HepG2 (cell line): ENCODE measurements around the gene HAP1. TPM values are rescaled to one million over a fixed set of nuclear protein-coding genes. Genes with fewer than 3 reads are reported as not detected.

ENCODE experiments used
- DNMT1 ChIP-seq: sonication (generic); formaldehyde crosslinking; IDR thresholded peaks from 2 replicates; pipeline ENCODE4 v1.5.1; 2020; ENCODE audit warnings: mild to moderate bottlenecking, missing genetic modification reagents
- GZF1 ChIP-seq: sonication (generic); formaldehyde crosslinking; IDR thresholded peaks from 2 replicates; pipeline ENCODE4 v1.5.1; 2020; ENCODE audit warnings: mild to moderate bottlenecking, missing genetic modification reagents
- HNRNPL ChIP-seq: fragments of 200-400 bp; formaldehyde crosslinking; IDR thresholded peaks from 2 replicates; pipeline ENCODE4 v1.6.1; 2017; ENCODE audit warnings: mild to moderate bottlenecking, low read depth, low read length
- KMT2A ChIP-seq: sonication (generic); formaldehyde crosslinking; IDR thresholded peaks from 2 replicates; pipeline ENCODE4 v1.4.0; 2020; ENCODE audit warnings: missing genetic modification reagents
- MTA1 ChIP-seq: sonication (generic); formaldehyde crosslinking; IDR thresholded peaks from 2 replicates; pipeline ENCODE4 v1.4.0; 2020; ENCODE audit warnings: missing genetic modification reagents, mild to moderate bottlenecking, borderline replicate concordance
- NFIC ChIP-seq: IDR thresholded peaks from 2 replicates; pipeline ENCODE4 v1.6.1; 2012; ENCODE audit warnings: mild to moderate bottlenecking, low read length, inconsistent platforms
- NR2F6 ChIP-seq, 2 experiments: IDR thresholded peaks; 2 replicates each; pipeline ENCODE4 v1.6.1; 2016; ENCODE audit warnings: antibody characterized with exemption in 1 of 2, mild to moderate bottlenecking in 1 of 2
- RFX5 ChIP-seq: IDR thresholded peaks from 2 replicates; pipeline ENCODE4 v1.6.1; 2011; ENCODE audit warnings: low read depth, low read length, improper control_type of control experiment
- RNF2 ChIP-seq: fragments of 450-650 bp; conservative IDR thresholded peaks from 2 replicates; pipeline ENCODE4 v1.6.1; 2016; ENCODE audit warnings: low read depth
- SAFB2 ChIP-seq: sonication (generic); formaldehyde crosslinking; IDR thresholded peaks from 2 replicates; pipeline ENCODE4 v1.5.1; 2020; ENCODE audit warnings: missing genetic modification reagents, low read depth, mild to moderate bottlenecking, borderline replicate concordance
- SAP130 ChIP-seq: IDR thresholded peaks from 2 replicates; pipeline ENCODE4 v1.6.1; 2016; ENCODE audit warnings: low read depth
- ZFP37 ChIP-seq: sonication (generic); formaldehyde crosslinking; IDR thresholded peaks from 2 replicates; pipeline ENCODE4 v1.4.0; 2020; ENCODE audit warnings: missing genetic modification reagents, borderline replicate concordance
- ZNF441 ChIP-seq: sonication (generic); formaldehyde crosslinking; IDR thresholded peaks from 2 replicates; pipeline ENCODE4 v1.7.0; 2021; ENCODE audit warnings: missing genetic modification reagents, borderline replicate concordance
- ZNF616 ChIP-seq: sonication (generic); formaldehyde crosslinking; IDR thresholded peaks from 2 replicates; pipeline ENCODE4 v1.5.0; 2020; ENCODE audit warnings: low read depth, mild to moderate bottlenecking, missing genetic modification reagents
- ZSCAN29 ChIP-seq: sonication (generic); formaldehyde crosslinking; conservative IDR thresholded peaks from 2 replicates; pipeline ENCODE4 v1.4.0; 2020; ENCODE audit warnings: mild to moderate bottlenecking, missing genetic modification reagents
- polyA plus RNA-seq, 8 experiments: library from polyadenylated mRNA; depleted of rRNA in 3 of 8; stranded (reverse) in 7 of 8; unstranded in 1 of 8; fragments of >200 nt; fragmentation: Illumina TruSeq in 4 of 8; extraction: Trizol in 4 of 8; gene quantifications; 2 replicates each; pipeline versions ENCODE4 v1.2.1 to v1.2.3, GENCODE V29; 2011 to 2016; ENCODE audit warnings: low read depth in 4 of 8, missing spikeins in 1 of 8, mixed read lengths in 1 of 8; ENCODE audit not compliant: insufficient read depth in 1 of 8
- total RNA-seq, 5 experiments: library from RNA; depleted of rRNA; stranded (reverse); fragments of >200 nt; fragmentation: Illumina TruSeq; extraction: Trizol; gene quantifications; 2 replicates each; pipeline ENCODE4 v1.2.3, GENCODE V29; 2016; ENCODE audit warnings: low read depth in 1 of 5
- TF ChIP-seq, protein P1 (sequence below): sonication (generic); formaldehyde crosslinking; IDR thresholded peaks from 2 replicates; pipeline ENCODE4 v1.4.0; 2020; ENCODE audit warnings: missing genetic modification reagents, mild to moderate bottlenecking, borderline replicate concordance
- TF ChIP-seq, protein P2 (sequence below), 2 experiments: sonication (generic) in 1 of 2; formaldehyde crosslinking in 1 of 2; IDR thresholded peaks; 2 replicates each; pipeline versions ENCODE4 v1.4.0 to v1.6.1; 2018 to 2020; ENCODE audit warnings: missing genetic modification reagents in 2 of 2, borderline replicate concordance in 1 of 2, low read depth in 1 of 2, mild to moderate bottlenecking in 1 of 2, missing biosample characterization in 1 of 2
- TF ChIP-seq, protein P3 (sequence below): sonication (generic); formaldehyde crosslinking; conservative IDR thresholded peaks from 2 replicates; pipeline ENCODE4 v1.4.0; 2020; ENCODE audit warnings: mild to moderate bottlenecking, missing genetic modification reagents, moderate library complexity
- TF ChIP-seq, protein P4 (sequence below): sonication (generic); formaldehyde crosslinking; IDR thresholded peaks from 2 replicates; pipeline ENCODE4 v1.4.0; 2020; ENCODE audit warnings: missing genetic modification reagents, mild to moderate bottlenecking, borderline replicate concordance

Gene HAP1
- total and polyA plus RNA-seq, 2 of the 13 experiments (the other 11 are each of a cell fraction or from before 2014, with no cell fraction given): 0.07 TPM

- TF ChIP-seq KMT2A (CRISPR knock-in tag) (0 out of 2 replicates have a peak, but pooled peaks have one; percentile 20), RFX5 (no peak), GZF1 (CRISPR knock-in tag) (no peak), ZFP37 (CRISPR knock-in tag) (peak; percentile 40; the same call in 1 of the 2 replicates), SAFB2 (CRISPR knock-in tag) (0 out of 2 replicates have a peak, but pooled peaks have one; percentile 7), ZSCAN29 (CRISPR knock-in tag) (0 out of 2 replicates have a peak, but pooled peaks have one; percentile 22), MTA1 (CRISPR knock-in tag) (no peak), NFIC (0 out of 2 replicates have a peak, but pooled peaks have one; percentile 41), SAP130 (CRISPR knock-in tag) (peak; percentile 51), NR2F6 (IDR thresholded peaks at IDR 0.05) (no peak; the same call in 1 of the 2 replicates), NR2F6 (CRISPR knock-in tag; IDR thresholded peaks at IDR 0.05) (0 out of 2 replicates have a peak, but pooled peaks have one; percentile 10), ZNF616 (no peak), DNMT1 (no peak), RNF2 (no peak), HNRNPL (no peak), ZNF441 (CRISPR knock-in tag) (0 out of 2 replicates have a peak, but pooled peaks have one; percentile 8)
- TF ChIP-seq, protein P1, sequence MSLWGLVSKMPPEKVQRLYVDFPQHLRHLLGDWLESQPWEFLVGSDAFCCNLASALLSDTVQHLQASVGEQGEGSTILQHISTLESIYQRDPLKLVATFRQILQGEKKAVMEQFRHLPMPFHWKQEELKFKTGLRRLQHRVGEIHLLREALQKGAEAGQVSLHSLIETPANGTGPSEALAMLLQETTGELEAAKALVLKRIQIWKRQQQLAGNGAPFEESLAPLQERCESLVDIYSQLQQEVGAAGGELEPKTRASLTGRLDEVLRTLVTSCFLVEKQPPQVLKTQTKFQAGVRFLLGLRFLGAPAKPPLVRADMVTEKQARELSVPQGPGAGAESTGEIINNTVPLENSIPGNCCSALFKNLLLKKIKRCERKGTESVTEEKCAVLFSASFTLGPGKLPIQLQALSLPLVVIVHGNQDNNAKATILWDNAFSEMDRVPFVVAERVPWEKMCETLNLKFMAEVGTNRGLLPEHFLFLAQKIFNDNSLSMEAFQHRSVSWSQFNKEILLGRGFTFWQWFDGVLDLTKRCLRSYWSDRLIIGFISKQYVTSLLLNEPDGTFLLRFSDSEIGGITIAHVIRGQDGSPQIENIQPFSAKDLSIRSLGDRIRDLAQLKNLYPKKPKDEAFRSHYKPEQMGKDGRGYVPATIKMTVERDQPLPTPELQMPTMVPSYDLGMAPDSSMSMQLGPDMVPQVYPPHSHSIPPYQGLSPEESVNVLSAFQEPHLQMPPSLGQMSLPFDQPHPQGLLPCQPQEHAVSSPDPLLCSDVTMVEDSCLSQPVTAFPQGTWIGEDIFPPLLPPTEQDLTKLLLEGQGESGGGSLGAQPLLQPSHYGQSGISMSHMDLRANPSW (CRISPR knock-in tag): no peak
- TF ChIP-seq, protein P2, sequence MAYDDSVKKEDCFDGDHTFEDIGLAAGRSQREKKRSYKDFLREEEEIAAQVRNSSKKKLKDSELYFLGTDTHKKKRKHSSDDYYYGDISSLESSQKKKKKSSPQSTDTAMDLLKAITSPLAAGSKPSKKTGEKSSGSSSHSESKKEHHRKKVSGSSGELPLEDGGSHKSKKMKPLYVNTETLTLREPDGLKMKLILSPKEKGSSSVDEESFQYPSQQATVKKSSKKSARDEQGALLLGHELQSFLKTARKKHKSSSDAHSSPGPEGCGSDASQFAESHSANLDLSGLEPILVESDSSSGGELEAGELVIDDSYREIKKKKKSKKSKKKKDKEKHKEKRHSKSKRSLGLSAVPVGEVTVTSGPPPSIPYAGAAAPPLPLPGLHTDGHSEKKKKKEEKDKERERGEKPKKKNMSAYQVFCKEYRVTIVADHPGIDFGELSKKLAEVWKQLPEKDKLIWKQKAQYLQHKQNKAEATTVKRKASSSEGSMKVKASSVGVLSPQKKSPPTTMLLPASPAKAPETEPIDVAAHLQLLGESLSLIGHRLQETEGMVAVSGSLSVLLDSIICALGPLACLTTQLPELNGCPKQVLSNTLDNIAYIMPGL (CRISPR knock-in tag; IDR thresholded peaks at IDR 0.05; ENCODE audit: borderline replicate concordance in 1 of 2, low read depth in 1 of 2): peak in 1 of 2 experiments; percentile 22; a peak in 2 of 4 replicates
- TF ChIP-seq, protein P3, sequence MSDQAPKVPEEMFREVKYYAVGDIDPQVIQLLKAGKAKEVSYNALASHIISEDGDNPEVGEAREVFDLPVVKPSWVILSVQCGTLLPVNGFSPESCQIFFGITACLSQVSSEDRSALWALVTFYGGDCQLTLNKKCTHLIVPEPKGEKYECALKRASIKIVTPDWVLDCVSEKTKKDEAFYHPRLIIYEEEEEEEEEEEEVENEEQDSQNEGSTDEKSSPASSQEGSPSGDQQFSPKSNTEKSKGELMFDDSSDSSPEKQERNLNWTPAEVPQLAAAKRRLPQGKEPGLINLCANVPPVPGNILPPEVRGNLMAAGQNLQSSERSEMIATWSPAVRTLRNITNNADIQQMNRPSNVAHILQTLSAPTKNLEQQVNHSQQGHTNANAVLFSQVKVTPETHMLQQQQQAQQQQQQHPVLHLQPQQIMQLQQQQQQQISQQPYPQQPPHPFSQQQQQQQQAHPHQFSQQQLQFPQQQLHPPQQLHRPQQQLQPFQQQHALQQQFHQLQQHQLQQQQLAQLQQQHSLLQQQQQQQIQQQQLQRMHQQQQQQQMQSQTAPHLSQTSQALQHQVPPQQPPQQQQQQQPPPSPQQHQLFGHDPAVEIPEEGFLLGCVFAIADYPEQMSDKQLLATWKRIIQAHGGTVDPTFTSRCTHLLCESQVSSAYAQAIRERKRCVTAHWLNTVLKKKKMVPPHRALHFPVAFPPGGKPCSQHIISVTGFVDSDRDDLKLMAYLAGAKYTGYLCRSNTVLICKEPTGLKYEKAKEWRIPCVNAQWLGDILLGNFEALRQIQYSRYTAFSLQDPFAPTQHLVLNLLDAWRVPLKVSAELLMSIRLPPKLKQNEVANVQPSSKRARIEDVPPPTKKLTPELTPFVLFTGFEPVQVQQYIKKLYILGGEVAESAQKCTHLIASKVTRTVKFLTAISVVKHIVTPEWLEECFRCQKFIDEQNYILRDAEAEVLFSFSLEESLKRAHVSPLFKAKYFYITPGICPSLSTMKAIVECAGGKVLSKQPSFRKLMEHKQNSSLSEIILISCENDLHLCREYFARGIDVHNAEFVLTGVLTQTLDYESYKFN (CRISPR knock-in tag): no peak
- TF ChIP-seq, protein P4, sequence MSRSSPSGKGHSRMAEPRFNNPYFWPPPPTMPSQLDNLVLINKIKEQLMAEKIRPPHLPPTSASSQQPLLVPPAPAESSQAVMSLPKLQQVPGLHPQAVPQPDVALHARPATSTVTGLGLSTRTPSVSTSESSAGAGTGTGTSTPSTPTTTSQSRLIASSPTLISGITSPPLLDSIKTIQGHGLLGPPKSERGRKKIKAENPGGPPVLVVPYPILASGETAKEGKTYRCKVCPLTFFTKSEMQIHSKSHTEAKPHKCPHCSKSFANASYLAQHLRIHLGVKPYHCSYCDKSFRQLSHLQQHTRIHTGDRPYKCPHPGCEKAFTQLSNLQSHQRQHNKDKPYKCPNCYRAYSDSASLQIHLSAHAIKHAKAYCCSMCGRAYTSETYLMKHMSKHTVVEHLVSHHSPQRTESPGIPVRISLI (CRISPR knock-in tag): no peak
Observed at GRCh38 chr17:41687828-41688640, 46.4 kb downstream of the HAP1 start (continued).
